IMR-90 (cell line): ENCODE data around the gene MROH7. TPM values are rescaled to one million over a fixed set of nuclear protein-coding genes. Genes with fewer than 3 reads are reported as not detected.

Experiments
- ATAC-seq: fragments of 200-7000 bp; cut with Tn5 transposase; 2 replicates; pipeline ENCODE4 v1.9.1; 2020; ENCODE audit warnings: low read depth, mild to moderate bottlenecking, moderate library complexity
- BruUV-seq: library from RNA; stranded (reverse); fragments of 400-500 nt; replicated peaks from 2 replicates; lab custom pipeline; 2021; lab: Mats Ljungman, UMichigan
- CTCF ChIA-PET: fragments of 300-600 bp; formaldehyde crosslinking; extraction: SDS; loops from one replicate; lab custom pipeline; 2021; ENCODE audit warnings: antibody characterized with exemption; lab: Yijun Ruan, JAX
- POLR2A ChIA-PET: fragments of 300-600 bp; sonication (Branson Sonifier 250); formaldehyde crosslinking; loops from one replicate; lab custom pipeline; 2022; ENCODE audit warnings: antibody characterized with exemption; ENCODE audit not compliant: unreplicated experiment; lab: Charles Lee
- DNase-seq: peaks from one replicate; pipeline ENCODE4 v3.0.0; 2013
- H2AFZ ChIP-seq: replicated peaks from 2 replicates; pipeline ENCODE3; 2013; ENCODE audit warnings: low read length, mild to moderate bottlenecking; ENCODE audit not compliant: poor library complexity
- H2AK5ac ChIP-seq: 2 replicates; pipeline ENCODE4 v1.6.1; 2013; ENCODE audit warnings: low read depth, low read length, inconsistent platforms
- H2AK9ac ChIP-seq: replicated peaks from 2 replicates; pipeline ENCODE3; 2013; ENCODE audit warnings: mild to moderate bottlenecking, low read depth, low read length, moderate library complexity; ENCODE audit not compliant: poor library complexity
- H2BK120ac ChIP-seq: 2 replicates; pipeline ENCODE4 v1.6.1; 2013; ENCODE audit warnings: low read depth, low read length, inconsistent platforms
- H2BK15ac ChIP-seq: 3 replicates; pipeline ENCODE4 v1.6.1; 2013; ENCODE audit warnings: low read depth, low read length, inconsistent platforms
- H2BK20ac ChIP-seq: 2 replicates; pipeline ENCODE4 v1.6.1; 2013; ENCODE audit warnings: low read depth, mild to moderate bottlenecking, inconsistent platforms, low read length, moderate library complexity
- H2BK5ac ChIP-seq: 2 replicates; pipeline ENCODE4 v1.6.1; 2013; ENCODE audit warnings: mild to moderate bottlenecking, low read depth, low read length, inconsistent platforms; ENCODE audit not compliant: poor library complexity, severe bottlenecking
- H3K14ac ChIP-seq: replicated peaks from 2 replicates; pipeline ENCODE4 v1.6.1; 2013; ENCODE audit warnings: low read depth, low read length, inconsistent platforms
- H3K18ac ChIP-seq: 2 replicates; pipeline ENCODE4 v1.6.1; 2013; ENCODE audit warnings: low read depth, low read length, control low read depth
- H3K23ac ChIP-seq: 2 replicates; pipeline ENCODE4 v1.6.1; 2013; ENCODE audit warnings: low read depth, low read length, inconsistent platforms
- H3K27ac ChIP-seq: 2 replicates; pipeline ENCODE4 v1.5.1; 2013; ENCODE audit warnings: mild to moderate bottlenecking, control low read depth, low read length; ENCODE audit not compliant: insufficient read depth
- H3K27me3 ChIP-seq: 2 replicates; pipeline ENCODE4 v1.6.1; 2013; ENCODE audit warnings: low read length; ENCODE audit not compliant: control insufficient read depth, insufficient read depth
- H3K36me3 ChIP-seq: 2 replicates; pipeline ENCODE4 v1.6.1; 2013; ENCODE audit warnings: low read length, mixed read lengths; ENCODE audit not compliant: control insufficient read depth, insufficient read depth
- H3K4ac ChIP-seq: 2 replicates; pipeline ENCODE4 v1.6.1; 2013; ENCODE audit warnings: low read depth, low read length, inconsistent platforms
- H3K4me1 ChIP-seq: 2 replicates; pipeline ENCODE4 v1.6.1; 2013; ENCODE audit warnings: low read length, mixed read lengths; ENCODE audit not compliant: control insufficient read depth, insufficient read depth
- H3K4me2 ChIP-seq: 2 replicates; pipeline ENCODE4 v1.6.1; 2013; ENCODE audit warnings: low read depth, mild to moderate bottlenecking, control low read depth, low read length, moderate library complexity
- H3K4me3 ChIP-seq: 2 replicates; pipeline ENCODE4 v1.5.1; 2013; ENCODE audit warnings: low read depth, mild to moderate bottlenecking, control low read depth, low read length, moderate library complexity; ENCODE audit not compliant: insufficient read depth
- H3K56ac ChIP-seq: 2 replicates; pipeline ENCODE4 v1.6.1; 2013; ENCODE audit warnings: low read length, inconsistent platforms; ENCODE audit not compliant: insufficient read depth; ENCODE audit errors: extremely low read depth
- H3K79me1 ChIP-seq, 2 experiments: 2 replicates each; pipeline ENCODE4 v1.6.1; 2013; ENCODE audit warnings: low read length in 2 of 2, inconsistent platforms in 1 of 2, low read depth in 1 of 2
- H3K9ac ChIP-seq: 2 replicates; pipeline ENCODE4 v1.6.1; 2013; ENCODE audit warnings: low read depth, low read length, control low read depth
- H3K9me1 ChIP-seq: 2 replicates; pipeline ENCODE4 v1.6.1; 2013; ENCODE audit warnings: low read length, inconsistent platforms; ENCODE audit not compliant: insufficient read depth
- H3K9me3 ChIP-seq: 2 replicates; pipeline ENCODE4 v1.6.1; 2013; ENCODE audit warnings: low read length; ENCODE audit not compliant: control insufficient read depth, insufficient read depth
- H4K20me1 ChIP-seq: 2 replicates; pipeline ENCODE4 v1.6.1; 2013; ENCODE audit warnings: low read length, inconsistent platforms; ENCODE audit not compliant: insufficient read depth
- H4K5ac ChIP-seq: 2 replicates; pipeline ENCODE4 v1.6.1; 2013; ENCODE audit warnings: mild to moderate bottlenecking, low read depth, low read length, control low read depth
- H4K8ac ChIP-seq, 2 experiments: 2 replicates each; pipeline ENCODE4 v1.6.1; 2013; ENCODE audit warnings: low read depth in 2 of 2, low read length in 2 of 2, control low read depth in 1 of 2, inconsistent platforms in 1 of 2
- H4K91ac ChIP-seq: 2 replicates; pipeline ENCODE4 v1.6.1; 2013; ENCODE audit warnings: low read depth, low read length, inconsistent platforms; ENCODE audit not compliant: insufficient read depth
- BHLHE40 ChIP-seq: fragments of 150-350 bp; IDR thresholded peaks from 2 replicates; pipeline ENCODE4 v1.6.1; 2016; ENCODE audit warnings: mild to moderate bottlenecking, low read depth, low read length
- CHD1 ChIP-seq: IDR thresholded peaks from 2 replicates; pipeline ENCODE4 v1.6.1; 2012; ENCODE audit warnings: low read depth, low read length, improper control_type of control experiment
- FOS ChIP-seq: fragments of 150-350 bp; IDR thresholded peaks from 2 replicates; pipeline ENCODE4 v1.6.1; 2016; ENCODE audit warnings: low read depth, low read length
- MAFK ChIP-seq: IDR thresholded peaks from 2 replicates; pipeline ENCODE4 v1.6.1; 2012; ENCODE audit warnings: low read depth, low read length, improper control_type of control experiment
- MAZ ChIP-seq: IDR thresholded peaks from 2 replicates; pipeline ENCODE4 v1.6.1; 2012; ENCODE audit warnings: low read depth, mild to moderate bottlenecking, low read length, improper control_type of control experiment, moderate library complexity, borderline replicate concordance
- RFX5 ChIP-seq: IDR thresholded peaks from 2 replicates; pipeline ENCODE4 v1.8.0; 2012; ENCODE audit warnings: low read depth, mild to moderate bottlenecking, low read length, moderate library complexity
- WGBS, 2 experiments: methylation state at CpG; one replicate each; pipeline versions ENCODE4 v1.1.5 to v1.1.7; 2013; ENCODE audit warnings: missing lambda C conversion rate in 2 of 2; ENCODE audit not compliant: insufficient read length in 1 of 2; ENCODE audit errors: extremely low coverage in 2 of 2; 5-methylcytosine and 5-hydroxymethylcytosine counted together
- dilution Hi-C: fragments of 300-500 bp; cut with HindIII; formaldehyde crosslinking; loops from one replicate; pipeline ENCODE4 v1.14.3; 2018; ENCODE audit warnings: low sequenced_read_pairs; ENCODE audit not compliant: unreplicated experiment
- in situ Hi-C: fragments of 300-500 bp; cut with MboI; formaldehyde crosslinking; loops from 3 replicates; pipeline ENCODE4 v1.14.3; 2019; ENCODE audit warnings: low sequenced_read_pairs, inconsistent platforms, mixed read lengths
- intact Hi-C: fragments of 100-400 bp; cut with micrococcal nuclease; formaldehyde crosslinking; loops from 2 replicates; pipeline ENCODE4 v1.10.0; 2022
- polyA plus RNA-seq, 3 experiments: library from polyadenylated mRNA; depleted of rRNA; stranded (reverse); fragments of >200 nt; gene quantifications; 2 replicates each; pipeline ENCODE4 v1.2.3, GENCODE V29; 2012; ENCODE audit warnings: low replicate concordance in 1 of 3
- total RNA-seq: library from RNA; depleted of rRNA; stranded (reverse); fragments of >200 nt; gene quantifications from 2 replicates; pipeline ENCODE4 v1.2.3, GENCODE V29; 2012
- TF ChIP-seq, protein P1 (sequence below): fragments of 150-350 bp; IDR thresholded peaks from 2 replicates; pipeline ENCODE4 v1.6.1; 2017; ENCODE audit warnings: mild to moderate bottlenecking, antibody characterized with exemption, low read length, low read depth

MROH7 gene
- total and polyA plus RNA-seq, 2 of the 4 experiments (the other 2 are of a cell fraction): not detected

DNA sequence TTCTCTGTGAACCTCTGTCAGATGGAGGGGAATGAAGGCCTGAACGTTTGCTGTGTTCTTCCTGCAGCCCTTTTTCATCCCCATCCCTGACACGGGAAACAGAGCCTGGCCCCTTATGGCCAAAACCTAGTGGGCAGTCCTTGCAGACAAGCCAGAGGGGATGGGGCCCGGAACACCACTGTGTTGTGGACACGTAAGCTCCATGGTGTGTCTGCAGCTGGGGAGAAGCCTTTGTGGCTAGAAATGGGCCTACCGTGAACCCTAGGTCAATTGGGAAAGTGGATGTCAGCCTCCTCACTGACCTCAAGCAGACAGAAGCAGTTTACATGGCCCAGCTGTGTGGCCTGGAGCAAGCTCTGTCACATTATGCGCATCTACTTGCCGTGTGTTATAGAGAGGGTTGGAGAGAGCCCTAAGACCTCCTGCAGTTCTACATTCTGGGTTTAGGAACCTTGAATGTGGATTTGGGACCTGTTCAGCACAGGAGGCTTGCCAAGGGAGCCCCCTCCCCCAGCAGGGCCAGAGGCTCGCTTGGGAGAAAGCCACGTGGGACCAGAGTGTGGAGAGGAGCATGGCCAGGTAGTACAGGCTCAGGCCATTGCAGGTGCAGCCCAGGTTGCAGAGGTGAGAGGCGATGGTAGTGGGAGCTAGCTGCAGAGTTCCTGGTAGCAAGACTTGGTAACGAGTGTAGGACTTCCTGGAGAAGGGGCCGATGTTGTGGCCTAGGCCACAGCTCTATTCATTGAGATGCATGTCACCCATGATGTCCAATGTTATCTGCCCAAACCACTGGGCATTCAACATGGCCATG, 102.0 kb downstream of the MROH7 start (continued):
- no peak for TF ChIP-seq CHD1

DNA sequence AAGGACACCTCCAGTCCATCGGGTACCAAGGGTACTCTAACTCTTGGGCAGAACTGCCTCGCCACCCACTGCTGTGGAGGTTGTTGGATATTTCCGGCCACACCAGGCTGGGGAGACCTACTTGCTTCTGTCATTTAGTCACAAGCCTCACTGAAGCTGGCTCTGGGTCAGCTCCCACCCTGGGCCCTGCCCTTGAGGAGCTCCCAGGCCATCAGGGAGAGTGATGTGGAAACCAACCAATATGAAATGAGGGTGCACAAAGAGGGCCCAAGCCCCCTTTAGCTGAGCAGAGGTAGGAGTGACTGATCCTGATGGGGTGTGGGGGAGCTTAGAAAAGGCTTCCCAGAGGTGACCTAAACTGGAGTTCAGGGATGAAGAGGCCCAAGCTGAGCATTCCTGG, 103.1 kb downstream of the MROH7 start:
- ATAC-seq: no peak
- no peak overlapping the region for H3K18ac ChIP-seq
- no CpG with 5 or more reads among the region's 3 CpGs for WGBS, 2 experiments
- H3K56ac ChIP-seq: no peak overlapping the region
- H3K79me1 ChIP-seq: 0 out of 4 replicates have a peak, but pooled peaks cover 0 to 3% of the 10 kb centered on the region in 2 experiments
- H3K4me3 ChIP-seq: no peak overlapping the region
- H4K91ac ChIP-seq: no peak overlapping the region
- H3K36me3 ChIP-seq: peaks cover 20% of the 10 kb centered on the region
- no peak overlapping the region for H2AFZ ChIP-seq
- BruUV-seq: no TSS peak
- H3K27me3 ChIP-seq: peaks cover 5% of the 10 kb centered on the region; the same call in 1 of the 2 replicates
- in situ Hi-C loops: no loop called here
- H4K5ac ChIP-seq: no peak overlapping the region
- ChIA-PET CTCF (interaction anchor here (0.5 kb wide), 1 partner anchor 20 kb away, joined by 3 read pairs; no protein-coding TSS in a partner anchor), POLR2A (no interaction called here)
- H3K9me1 ChIP-seq: no peaks in the 10 kb centered on the region
- no peak overlapping the region for H3K9ac ChIP-seq
- H3K4ac ChIP-seq: no peak overlapping the region
- H3K27ac ChIP-seq: no peak overlapping the region
- no peak overlapping the region for H2AK9ac ChIP-seq
- H2AK5ac ChIP-seq: no peak overlapping the region
- H3K4me1 ChIP-seq: no peaks in the 10 kb centered on the region; the same call in 1 of the 2 replicates
- H2BK20ac ChIP-seq: no peak overlapping the region
- no peak overlapping the region for H4K8ac ChIP-seq
- no peak overlapping the region for H2BK120ac ChIP-seq
- DNase-seq: no peak
- no peak overlapping the region for H3K14ac ChIP-seq
- dilution Hi-C loops: no loop called here
- intact Hi-C loops: no loop called here
- no peak overlapping the region for H2BK15ac ChIP-seq
- H2BK5ac ChIP-seq: no peak overlapping the region
- TF ChIP-seq, protein P1, sequence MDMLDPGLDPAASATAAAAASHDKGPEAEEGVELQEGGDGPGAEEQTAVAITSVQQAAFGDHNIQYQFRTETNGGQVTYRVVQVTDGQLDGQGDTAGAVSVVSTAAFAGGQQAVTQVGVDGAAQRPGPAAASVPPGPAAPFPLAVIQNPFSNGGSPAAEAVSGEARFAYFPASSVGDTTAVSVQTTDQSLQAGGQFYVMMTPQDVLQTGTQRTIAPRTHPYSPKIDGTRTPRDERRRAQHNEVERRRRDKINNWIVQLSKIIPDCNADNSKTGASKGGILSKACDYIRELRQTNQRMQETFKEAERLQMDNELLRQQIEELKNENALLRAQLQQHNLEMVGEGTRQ: no peak
- TF ChIP-seq RFX5: no peak
- no peak for TF ChIP-seq MAZ
- TF ChIP-seq BHLHE40: no peak
- no peak for TF ChIP-seq MAFK
- TF ChIP-seq FOS: no peak
- no peaks in the 10 kb centered on the region for H3K9me3 ChIP-seq
- H3K23ac ChIP-seq: no peak overlapping the region
- H4K20me1 ChIP-seq: 0 out of 2 replicates have a peak, but pooled peaks cover 3% of the 10 kb centered on the region
- no peak overlapping the region for H3K4me2 ChIP-seq
